ENCODE results near the gene SPNS2. TPM values are rescaled to one million over a fixed set of nuclear protein-coding genes. Genes with fewer than 3 reads are reported as not detected.

Gene SPNS2
- total RNA-seq, 1 donor: under 0.01 TPM

- Histone ChIP-seq H4K20me1 (ENCODE audit: insufficient read depth, low read length) (no peaks in the 10 kb centered on the region), H3K27me3 (ENCODE audit: insufficient read depth, low read length) (no peaks in the 10 kb centered on the region), H3K79me2 (ENCODE audit: insufficient read depth, low read length) (no peaks in the 10 kb centered on the region), H2AFZ (ENCODE audit: low read length) (no peak overlapping the region), H3K27ac (ENCODE audit: low read depth, low read length) (no peak overlapping the region), H3K4me2 (ENCODE audit: insufficient read depth, low read length) (no peak overlapping the region), H3K9me3 (ENCODE audit: low read depth, low read length) (no peaks in the 10 kb centered on the region), H3K4me1 (ENCODE audit: insufficient read depth, low read length) (no peaks in the 10 kb centered on the region), H3K36me3 (ENCODE audit: insufficient read depth, low read length) (no peaks in the 10 kb centered on the region), H3K4me3 (ENCODE audit: insufficient read depth, low read length) (no peak overlapping the region)
- TF ChIP-seq, protein P1, sequence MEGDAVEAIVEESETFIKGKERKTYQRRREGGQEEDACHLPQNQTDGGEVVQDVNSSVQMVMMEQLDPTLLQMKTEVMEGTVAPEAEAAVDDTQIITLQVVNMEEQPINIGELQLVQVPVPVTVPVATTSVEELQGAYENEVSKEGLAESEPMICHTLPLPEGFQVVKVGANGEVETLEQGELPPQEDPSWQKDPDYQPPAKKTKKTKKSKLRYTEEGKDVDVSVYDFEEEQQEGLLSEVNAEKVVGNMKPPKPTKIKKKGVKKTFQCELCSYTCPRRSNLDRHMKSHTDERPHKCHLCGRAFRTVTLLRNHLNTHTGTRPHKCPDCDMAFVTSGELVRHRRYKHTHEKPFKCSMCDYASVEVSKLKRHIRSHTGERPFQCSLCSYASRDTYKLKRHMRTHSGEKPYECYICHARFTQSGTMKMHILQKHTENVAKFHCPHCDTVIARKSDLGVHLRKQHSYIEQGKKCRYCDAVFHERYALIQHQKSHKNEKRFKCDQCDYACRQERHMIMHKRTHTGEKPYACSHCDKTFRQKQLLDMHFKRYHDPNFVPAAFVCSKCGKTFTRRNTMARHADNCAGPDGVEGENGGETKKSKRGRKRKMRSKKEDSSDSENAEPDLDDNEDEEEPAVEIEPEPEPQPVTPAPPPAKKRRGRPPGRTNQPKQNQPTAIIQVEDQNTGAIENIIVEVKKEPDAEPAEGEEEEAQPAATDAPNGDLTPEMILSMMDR (IDR thresholded peaks at IDR 0.05; ENCODE audit: extremely low read depth, low read depth, low read length): no peak
- no peak for DNase-seq (ENCODE audit: insufficient read length, low spot score, missing footprints)
These were observed 25.3 kb downstream of the SPNS2 start for GRCh38 chr17:4523946-4524345.

DNA sequence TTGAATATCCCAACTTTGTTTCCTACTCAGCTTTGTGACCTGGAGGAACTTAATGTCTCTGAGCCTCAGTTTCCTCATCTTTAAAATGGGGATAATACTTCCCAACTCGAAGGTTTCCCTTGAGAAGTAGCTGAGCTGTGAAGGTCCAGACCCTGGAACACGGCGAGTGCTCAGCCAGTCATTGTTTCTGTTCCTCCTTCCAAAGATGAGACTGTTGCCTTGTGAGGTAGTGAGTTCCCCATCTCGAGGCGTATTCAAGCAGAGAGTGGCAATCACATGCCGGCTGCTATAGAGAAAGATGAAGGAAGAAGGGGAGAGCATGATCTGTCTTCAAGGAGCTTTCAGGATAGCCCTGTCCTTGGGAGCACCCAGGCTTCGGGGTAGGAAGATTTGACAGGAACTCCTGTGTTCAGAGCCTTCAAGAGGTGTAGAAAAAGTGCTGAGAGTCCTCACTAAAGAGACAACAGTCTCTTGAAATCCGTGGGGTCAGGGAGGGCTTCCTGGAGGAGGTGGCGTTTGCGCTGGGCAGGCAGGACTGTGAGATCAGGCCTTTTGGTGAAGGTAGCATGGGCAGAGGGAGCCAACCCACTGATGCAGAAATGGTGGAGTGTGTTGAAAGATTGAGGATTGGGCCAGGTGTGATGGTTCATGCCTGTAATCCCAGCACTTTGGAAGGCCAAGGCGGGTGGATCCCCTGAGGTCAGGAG, 27.2 kb downstream of the SPNS2 start:
- Histone ChIP-seq H2AFZ (ENCODE audit: low read length) (no peak overlapping the region), H4K20me1 (ENCODE audit: insufficient read depth, low read length) (no peaks in the 10 kb centered on the region), H3K27me3 (ENCODE audit: insufficient read depth, low read length) (no peaks in the 10 kb centered on the region), H3K79me2 (ENCODE audit: insufficient read depth, low read length) (no peaks in the 10 kb centered on the region), H3K36me3 (ENCODE audit: insufficient read depth, low read length) (no peaks in the 10 kb centered on the region), H3K9me3 (ENCODE audit: low read depth, low read length) (no peaks in the 10 kb centered on the region), H3K27ac (ENCODE audit: low read depth, low read length) (no peak overlapping the region), H3K4me3 (ENCODE audit: insufficient read depth, low read length) (no peak overlapping the region), H3K4me1 (ENCODE audit: insufficient read depth, low read length) (no peaks in the 10 kb centered on the region), H3K4me2 (ENCODE audit: insufficient read depth, low read length) (no peak overlapping the region)
- TF ChIP-seq, protein P1 (IDR thresholded peaks at IDR 0.05; ENCODE audit: extremely low read depth, low read depth, low read length): no peak
- no peak for DNase-seq (ENCODE audit: insufficient read length, low spot score, missing footprints)

- H3K4me3 ChIP-seq (ENCODE audit: insufficient read depth, low read length): no peak overlapping the region
- H3K4me1 ChIP-seq (ENCODE audit: insufficient read depth, low read length): no peaks in the 10 kb centered on the region
- H3K9me3 ChIP-seq (ENCODE audit: low read depth, low read length): no peaks in the 10 kb centered on the region
- TF ChIP-seq, protein P1 (IDR thresholded peaks at IDR 0.05; ENCODE audit: extremely low read depth, low read depth, low read length): no peak
- H3K4me2 ChIP-seq (ENCODE audit: insufficient read depth, low read length): no peak overlapping the region
- no peak overlapping the region for H3K27ac ChIP-seq (ENCODE audit: low read depth, low read length)
- H2AFZ ChIP-seq (ENCODE audit: low read length): no peak overlapping the region
- no peak for DNase-seq (ENCODE audit: insufficient read length, low spot score, missing footprints)
- H4K20me1 ChIP-seq (ENCODE audit: insufficient read depth, low read length): no peaks in the 10 kb centered on the region
- no peaks in the 10 kb centered on the region for H3K27me3 ChIP-seq (ENCODE audit: insufficient read depth, low read length)
- no peaks in the 10 kb centered on the region for H3K79me2 ChIP-seq (ENCODE audit: insufficient read depth, low read length)
- no peaks in the 10 kb centered on the region for H3K36me3 ChIP-seq (ENCODE audit: insufficient read depth, low read length)
These were observed 28.5 kb downstream of the SPNS2 start for GRCh38 chr17:4527134-4527533.

DNA sequence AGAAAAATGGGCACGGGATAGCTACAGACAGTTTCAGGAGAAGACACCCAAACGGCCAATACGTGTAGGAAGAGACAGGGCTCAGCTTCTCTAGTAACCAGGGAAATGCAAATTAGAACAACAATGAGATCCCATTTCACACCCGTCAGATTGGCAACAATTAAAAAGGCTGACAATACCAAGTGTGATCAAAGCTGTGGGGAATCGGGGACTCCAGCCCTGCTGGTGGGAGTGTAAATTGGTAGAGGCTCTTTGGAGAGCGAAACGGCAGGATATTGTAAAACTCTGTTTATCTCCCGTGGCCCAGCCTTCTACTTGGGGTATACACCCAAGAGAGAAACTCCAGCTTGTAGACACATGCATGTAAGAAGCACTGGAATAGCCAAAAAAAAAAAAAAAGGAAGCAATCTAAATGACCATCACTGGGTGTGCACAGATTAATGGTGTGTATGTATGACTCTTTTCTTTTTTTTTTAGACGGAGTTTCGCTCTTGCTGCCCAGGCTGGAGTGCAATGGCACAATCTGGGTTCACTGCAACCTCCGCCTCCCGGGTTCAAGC, 29.0 kb downstream of the SPNS2 start:
- no peak overlapping the region for H3K27ac ChIP-seq (ENCODE audit: low read depth, low read length)
- H4K20me1 ChIP-seq (ENCODE audit: insufficient read depth, low read length): no peaks in the 10 kb centered on the region
- no peaks in the 10 kb centered on the region for H3K79me2 ChIP-seq (ENCODE audit: insufficient read depth, low read length)
- H3K4me3 ChIP-seq (ENCODE audit: insufficient read depth, low read length): no peak overlapping the region
- H3K36me3 ChIP-seq (ENCODE audit: insufficient read depth, low read length): no peaks in the 10 kb centered on the region
- no peaks in the 10 kb centered on the region for H3K4me1 ChIP-seq (ENCODE audit: insufficient read depth, low read length)
- no peaks in the 10 kb centered on the region for H3K27me3 ChIP-seq (ENCODE audit: insufficient read depth, low read length)
- TF ChIP-seq, protein P1 (IDR thresholded peaks at IDR 0.05; ENCODE audit: extremely low read depth, low read depth, low read length): no peak
- H3K9me3 ChIP-seq (ENCODE audit: low read depth, low read length): no peaks in the 10 kb centered on the region
- no peak for DNase-seq (ENCODE audit: insufficient read length, low spot score, missing footprints)
- no peak overlapping the region for H2AFZ ChIP-seq (ENCODE audit: low read length)
- no peak overlapping the region for H3K4me2 ChIP-seq (ENCODE audit: insufficient read depth, low read length)
